ENCODE measurements around the gene ARHGDIG.

GRCh38 chr16:324451-325334, 44.3 kb downstream of the ARHGDIG start:
- TF ChIP-seq, protein P1, sequence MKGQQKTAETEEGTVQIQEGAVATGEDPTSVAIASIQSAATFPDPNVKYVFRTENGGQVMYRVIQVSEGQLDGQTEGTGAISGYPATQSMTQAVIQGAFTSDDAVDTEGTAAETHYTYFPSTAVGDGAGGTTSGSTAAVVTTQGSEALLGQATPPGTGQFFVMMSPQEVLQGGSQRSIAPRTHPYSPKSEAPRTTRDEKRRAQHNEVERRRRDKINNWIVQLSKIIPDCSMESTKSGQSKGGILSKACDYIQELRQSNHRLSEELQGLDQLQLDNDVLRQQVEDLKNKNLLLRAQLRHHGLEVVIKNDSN (IDR thresholded peaks at IDR 0.05), result no peak
- TF ChIP-seq TCF12 (IDR thresholded peaks at IDR 0.05; ENCODE audit: low read depth) (no peak), EGR1 (IDR thresholded peaks at IDR 0.05) (no peak), YY1 (IDR thresholded peaks at IDR 0.05; ENCODE audit: low read depth) (no peak)
